ENCODE results near the gene LGMN. TPM values are rescaled to one million over a fixed set of nuclear protein-coding genes. Genes with fewer than 3 reads are reported as not detected.
A peak's percentile ranks its signal among the peaks of the same experiment; 100 is the strongest.
"Not testable (repeated sequence)": the region's sequence is repeated elsewhere in the genome, so short reads cannot be mapped to it uniquely, and the experiment has no call there.

LGMN gene
- total and polyA plus RNA-seq, 2 donors (not counting 1 experiment from before 2014, with no cell fraction given) = 17.6 to 21.1 TPM

GRCh38 chr14:92750994-92751400, 2.6 kb upstream of the LGMN start:
- intact Hi-C loops (cut with micrococcal nuclease) = no loop called here
- POLR2A ChIA-PET = interaction anchor here (0.6 to 1.0 kb wide), 2 partner anchors 25 to 36 kb away, joined by 3 to 5 read pairs; no protein-coding TSS in a partner anchor
- CTCF ChIA-PET = interaction anchor here (0.7 to 2.5 kb wide), 11 partner anchors 16 to 84 kb away, joined by 3 to 16 read pairs (median 5); no protein-coding TSS in a partner anchor
- Histone ChIP-seq H2AFZ (ENCODE audit: insufficient read depth, low read depth, low read length, poor library complexity, severe bottlenecking) (peak overlapping the region; percentile 77), H3K79me2 (ENCODE audit: control insufficient read depth, insufficient read depth, low read length) (peaks cover 13% of the 10 kb centered on the region), H3K27ac (ENCODE audit: low read length in 2 of 2) (peak overlapping the region; percentile 45 to 50), H3K27me3 (replicated peaks in 1 of 4; ENCODE audit: control extremely low read depth in 1 of 4, control insufficient read depth in 3 of 4, insufficient read depth in 4 of 4, low read length in 3 of 4) (no peaks in the 10 kb centered on the region), H3K4me2 (replicated peaks; ENCODE audit: low read depth, low read length, poor library complexity, severe bottlenecking) (peak overlapping the region; percentile 73), H3K9me3 (ENCODE audit: control extremely low read depth in 1 of 3, control insufficient read depth in 2 of 3, insufficient read depth in 1 of 3, low read length in 2 of 3) (peaks cover 0 to 9% (median 4%) of the 10 kb centered on the region in 3 donors), H3K4me1 (ENCODE audit: control insufficient read depth in 2 of 2, insufficient read depth in 2 of 2, low read length in 2 of 2) (peaks cover 25 to 53% of the 10 kb centered on the region in 2 donors), H3K9ac (ENCODE audit: low read length) (peak overlapping the region; percentile 54), H3K4me3 (ENCODE audit: control extremely low read depth in 1 of 5, extremely low read depth in 1 of 5, insufficient read depth in 1 of 5, low read depth in 2 of 5, low read length in 4 of 5) (peak overlapping the region; percentile 2 to 63 (median 57)), H3K36me3 (replicated peaks in 1 of 2; ENCODE audit: control extremely low read depth in 1 of 2, control insufficient read depth in 1 of 2, extremely low read depth in 1 of 2, insufficient read depth in 2 of 2, low read length in 1 of 2) (no peaks in the 10 kb centered on the region), H4K20me1 (ENCODE audit: control insufficient read depth, insufficient read depth, low read length, poor library complexity, severe bottlenecking) (no peaks in the 10 kb centered on the region)
- H3K4me1 Mint-ChIP-seq = peaks cover 70% of the 10 kb centered on the region
- peak; percentile 47 for DNase-seq
- WGBS (ENCODE audit: insufficient coverage) = 50% methylated on average over 2 of the region's 5 CpGs
- no peaks in the 10 kb centered on the region for H3K9me3 Mint-ChIP-seq (ENCODE audit: insufficient read depth)
- no peak for TF ChIP-seq CTCF (IDR thresholded peaks at IDR 0.05)
- no peak for TF ChIP-seq EZH2 (IDR thresholded peaks at IDR 0.05; ENCODE audit: borderline replicate concordance, insufficient read depth, low read depth, low read length, poor library complexity, severe bottlenecking)
- no peaks in the 10 kb centered on the region for H3K27me3 Mint-ChIP-seq
- no peak for ATAC-seq (ENCODE audit: low read depth)
- peak overlapping the region; percentile 89 for H3K4me3 Mint-ChIP-seq
- H3K27ac Mint-ChIP-seq = peak overlapping the region; percentile 66

GRCh38 chr14:92750222-92750728, 1.8 kb upstream of the LGMN start:
- ChIA-PET POLR2A (interaction anchor here (1.0 kb wide), 1 partner anchor 26 kb away, joined by 5 read pairs; no protein-coding TSS in a partner anchor), CTCF (interaction anchor here (0.9 to 2.5 kb wide), 11 partner anchors 17 to 64 kb away, joined by 3 to 16 read pairs (median 5); no protein-coding TSS in a partner anchor)
- Histone ChIP-seq H3K4me1 (ENCODE audit: control insufficient read depth in 2 of 2, insufficient read depth in 2 of 2, low read length in 2 of 2) (peaks cover 25 to 53% of the 10 kb centered on the region in 2 donors), H3K4me2 (replicated peaks; ENCODE audit: low read depth, low read length, poor library complexity, severe bottlenecking) (peak overlapping the region; percentile 73), H3K9ac (ENCODE audit: low read length) (peak overlapping the region; percentile 54), H2AFZ (ENCODE audit: insufficient read depth, low read depth, low read length, poor library complexity, severe bottlenecking) (peak overlapping the region; percentile 77), H3K27ac (ENCODE audit: low read length in 2 of 2) (peak overlapping the region; percentile 45 to 50), H3K4me3 (ENCODE audit: control extremely low read depth in 1 of 5, extremely low read depth in 1 of 5, insufficient read depth in 1 of 5, low read depth in 2 of 5, low read length in 4 of 5) (peak overlapping the region; percentile 22 to 63 (median 57)), H3K79me2 (ENCODE audit: control insufficient read depth, insufficient read depth, low read length) (peaks cover 13% of the 10 kb centered on the region)
- WGBS (ENCODE audit: insufficient coverage) = 10% methylated on average over 10 of the region's 10 CpGs
- H3K9me3 ChIP-seq (ENCODE audit: control extremely low read depth in 1 of 3, control insufficient read depth in 2 of 3, insufficient read depth in 1 of 3, low read length in 2 of 3); intact Hi-C loops (cut with micrococcal nuclease); H3K36me3 ChIP-seq (replicated peaks in 1 of 2; ENCODE audit: control extremely low read depth in 1 of 2, control insufficient read depth in 1 of 2, extremely low read depth in 1 of 2, insufficient read depth in 2 of 2, low read length in 1 of 2); ATAC-seq (ENCODE audit: low read depth); H3K9me3 Mint-ChIP-seq (ENCODE audit: insufficient read depth); H3K27me3 Mint-ChIP-seq; H4K20me1 ChIP-seq (ENCODE audit: control insufficient read depth, insufficient read depth, low read length, poor library complexity, severe bottlenecking); H3K27me3 ChIP-seq (replicated peaks in 1 of 4; ENCODE audit: control extremely low read depth in 1 of 4, control insufficient read depth in 3 of 4, insufficient read depth in 4 of 4, low read length in 3 of 4): not testable (repeated sequence)
- DNase-seq = peak; percentile 70
- H3K4me1 Mint-ChIP-seq = peaks cover 75% of the 10 kb centered on the region
- peak overlapping the region; percentile 66 for H3K27ac Mint-ChIP-seq
- H3K4me3 Mint-ChIP-seq = peak overlapping the region; percentile 89

All from B cell (primary cell).